HepG2 (cell line): Measurements from ENCODE around the gene GOT2. TPM values are rescaled to one million over a fixed set of nuclear protein-coding genes. Genes with fewer than 3 reads are reported as not detected.
A peak's percentile ranks its signal among the peaks of the same experiment; 100 is the strongest.

Experiments used
- AKAP8 ChIP-seq: sonication (generic); formaldehyde crosslinking; IDR thresholded peaks from 2 replicates; pipeline ENCODE4 v1.5.1; 2020; ENCODE audit warnings: mild to moderate bottlenecking, missing genetic modification reagents
- ARNTL ChIP-seq: sonication (generic); formaldehyde crosslinking; IDR thresholded peaks from 2 replicates; pipeline ENCODE4 v1.4.0; 2020; ENCODE audit warnings: mild to moderate bottlenecking, missing genetic modification reagents
- FOXA3 ChIP-seq: IDR thresholded peaks from 2 replicates; pipeline ENCODE4 v1.6.1; 2016; ENCODE audit warnings: missing genetic modification reagents, missing compliant biosample characterization
- GABPA ChIP-seq, 2 experiments: IDR thresholded peaks; 2 replicates each; pipeline ENCODE4 v1.6.1; 2011 to 2016; ENCODE audit warnings: low read depth in 2 of 2, low read length in 1 of 2, missing biosample characterization in 1 of 2, missing genetic modification characterization in 1 of 2
- NFIC ChIP-seq: IDR thresholded peaks from 2 replicates; pipeline ENCODE4 v1.6.1; 2012; ENCODE audit warnings: mild to moderate bottlenecking, low read length, inconsistent platforms
- RCOR2 ChIP-seq: IDR thresholded peaks from 2 replicates; pipeline ENCODE4 v1.6.1; 2016; ENCODE audit warnings: missing biosample characterization, missing genetic modification reagents
- SKI ChIP-seq: fragments of 450-650 bp; IDR thresholded peaks from one replicate; pipeline ENCODE4 v1.6.1; 2018; ENCODE audit warnings: mild to moderate bottlenecking; ENCODE audit not compliant: partially characterized antibody
- SMARCC2 ChIP-seq: fragments of 450-650 bp; IDR thresholded peaks from 2 replicates; pipeline ENCODE4 v1.6.1; 2017; ENCODE audit warnings: antibody characterized with exemption, mild to moderate bottlenecking
- SRSF1 ChIP-seq: fragments of 200-400 bp; formaldehyde crosslinking; optimal IDR thresholded peaks from 2 replicates; pipeline ENCODE3; 2017; ENCODE audit warnings: mild to moderate bottlenecking, low read depth, low read length, moderate library complexity
- THRA ChIP-seq: sonication (generic); formaldehyde crosslinking; IDR thresholded peaks from 2 replicates; pipeline ENCODE4 v1.4.0; 2020; ENCODE audit warnings: missing genetic modification reagents, borderline replicate concordance
- ZC3H4 ChIP-seq: sonication (generic); formaldehyde crosslinking; IDR thresholded peaks from 2 replicates; pipeline ENCODE4 v1.4.0; 2020; ENCODE audit warnings: missing genetic modification reagents, borderline replicate concordance
- ZFP41 ChIP-seq: sonication (generic); formaldehyde crosslinking; IDR thresholded peaks from 2 replicates; pipeline ENCODE4 v1.4.0; 2020; ENCODE audit warnings: mild to moderate bottlenecking, missing genetic modification reagents, borderline replicate concordance
- ZFP62 ChIP-seq: sonication (generic); formaldehyde crosslinking; IDR thresholded peaks from 2 replicates; pipeline ENCODE4 v1.4.0; 2020; ENCODE audit warnings: missing genetic modification reagents
- ZMYM3 ChIP-seq: sonication (generic); formaldehyde crosslinking; IDR thresholded peaks from 2 replicates; pipeline ENCODE4 v1.5.1; 2020; ENCODE audit warnings: mild to moderate bottlenecking, missing genetic modification reagents
- ZNF263 ChIP-seq: sonication (generic); formaldehyde crosslinking; IDR thresholded peaks from 2 replicates; pipeline ENCODE4 v1.4.0; 2020; ENCODE audit warnings: missing genetic modification reagents
- ZNF30 ChIP-seq: sonication (generic); formaldehyde crosslinking; IDR thresholded peaks from 2 replicates; pipeline ENCODE4 v1.5.0; 2020; ENCODE audit warnings: mild to moderate bottlenecking, missing genetic modification reagents
- ZNF343 ChIP-seq: sonication (generic); formaldehyde crosslinking; IDR thresholded peaks from 2 replicates; pipeline ENCODE4 v1.4.0; 2020; ENCODE audit warnings: mild to moderate bottlenecking, missing genetic modification reagents
- ZNF564 ChIP-seq: sonication (generic); formaldehyde crosslinking; IDR thresholded peaks from 2 replicates; pipeline ENCODE4 v1.8.1; 2023; ENCODE audit warnings: mild to moderate bottlenecking, missing genetic modification reagents
- ZNF577 ChIP-seq: sonication (generic); formaldehyde crosslinking; IDR thresholded peaks from 2 replicates; pipeline ENCODE4 v1.4.0; 2020; ENCODE audit warnings: mild to moderate bottlenecking, low read depth, missing genetic modification reagents, borderline replicate concordance
- ZNF607 ChIP-seq: sonication (generic); formaldehyde crosslinking; IDR thresholded peaks from 2 replicates; pipeline ENCODE4 v1.5.1; 2020; ENCODE audit warnings: missing genetic modification reagents, mild to moderate bottlenecking, borderline replicate concordance
- ZNF644 ChIP-seq: IDR thresholded peaks from 2 replicates; pipeline ENCODE4 v1.6.1; 2016; ENCODE audit warnings: low read depth
- polyA plus RNA-seq, 8 experiments: library from polyadenylated mRNA; depleted of rRNA in 3 of 8; stranded (reverse) in 7 of 8; unstranded in 1 of 8; fragments of >200 nt; fragmentation: Illumina TruSeq in 4 of 8; extraction: Trizol in 4 of 8; gene quantifications; 2 replicates each; pipeline versions ENCODE4 v1.2.1 to v1.2.3, GENCODE V29; 2011 to 2016; ENCODE audit warnings: low read depth in 4 of 8, missing spikeins in 1 of 8, mixed read lengths in 1 of 8; ENCODE audit not compliant: insufficient read depth in 1 of 8
- total RNA-seq, 5 experiments: library from RNA; depleted of rRNA; stranded (reverse); fragments of >200 nt; fragmentation: Illumina TruSeq; extraction: Trizol; gene quantifications; 2 replicates each; pipeline ENCODE4 v1.2.3, GENCODE V29; 2016; ENCODE audit warnings: low read depth in 1 of 5
- TF ChIP-seq, protein P1 (sequence below): sonication (generic); formaldehyde crosslinking; IDR thresholded peaks from 2 replicates; pipeline ENCODE4 v1.5.0; 2020; ENCODE audit warnings: missing genetic modification reagents
- TF ChIP-seq, protein P2 (sequence below): IDR thresholded peaks from 2 replicates; pipeline ENCODE4 v1.6.1; 2016; ENCODE audit warnings: missing compliant biosample characterization, missing genetic modification reagents, borderline replicate concordance
- TF ChIP-seq, protein P3 (sequence below): sonication (generic); formaldehyde crosslinking; IDR thresholded peaks from 2 replicates; pipeline ENCODE4 v1.8.0; 2022; ENCODE audit warnings: mild to moderate bottlenecking, missing genetic modification reagents, moderate library complexity
- TF ChIP-seq, protein P4 (sequence below): sonication (generic); formaldehyde crosslinking; IDR thresholded peaks from 2 replicates; pipeline ENCODE4 v1.9.0; 2021; ENCODE audit warnings: missing genetic modification reagents, mild to moderate bottlenecking, borderline replicate concordance

Gene GOT2
- total and polyA plus RNA-seq, 2 of the 13 experiments (the other 11 are each of a cell fraction or from before 2014, with no cell fraction given) = 32.6 to 121 TPM

GRCh38 chr16:58684354-58685083 is 49.6 kb downstream of the GOT2 start, which contains the start of gene SLC38A7 (continued):
- TF ChIP-seq NFIC (peak; percentile 81), SMARCC2 (no peak), ZNF607 (CRISPR knock-in tag) (no peak; the same call in 1 of the 2 replicates), ZFP62 (CRISPR knock-in tag) (no peak), ZNF564 (CRISPR knock-in tag) (no peak), GABPA (IDR thresholded peaks at IDR 0.05; ENCODE audit: low read depth, low read length) (no peak), GABPA (CRISPR knock-in tag; IDR thresholded peaks at IDR 0.05; ENCODE audit: low read depth) (peak; percentile 73), ZMYM3 (CRISPR knock-in tag) (peak; percentile 20; the same call in 1 of the 2 replicates), ZNF577 (no peak), AKAP8 (0 out of 2 replicates have a peak, but pooled peaks have one; percentile 21), ZC3H4 (CRISPR knock-in tag) (no peak), FOXA3 (CRISPR knock-in tag) (no peak; the same call in 1 of the 2 replicates), ZNF644 (CRISPR knock-in tag) (no peak), ZNF30 (CRISPR knock-in tag) (no peak), SRSF1 (no peak), ZNF263 (peak; percentile 74; the same call in 1 of the 2 replicates), RCOR2 (peak; percentile 36; the same call in 1 of the 2 replicates), ZNF343 (CRISPR knock-in tag) (no peak), ARNTL (CRISPR knock-in tag) (peak; percentile 87), SKI (no peak), THRA (CRISPR knock-in tag) (no peak), ZFP41 (CRISPR knock-in tag) (no peak)
- TF ChIP-seq, protein P1, sequence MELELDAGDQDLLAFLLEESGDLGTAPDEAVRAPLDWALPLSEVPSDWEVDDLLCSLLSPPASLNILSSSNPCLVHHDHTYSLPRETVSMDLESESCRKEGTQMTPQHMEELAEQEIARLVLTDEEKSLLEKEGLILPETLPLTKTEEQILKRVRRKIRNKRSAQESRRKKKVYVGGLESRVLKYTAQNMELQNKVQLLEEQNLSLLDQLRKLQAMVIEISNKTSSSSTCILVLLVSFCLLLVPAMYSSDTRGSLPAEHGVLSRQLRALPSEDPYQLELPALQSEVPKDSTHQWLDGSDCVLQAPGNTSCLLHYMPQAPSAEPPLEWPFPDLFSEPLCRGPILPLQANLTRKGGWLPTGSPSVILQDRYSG (CRISPR knock-in tag) = peak; percentile 74; the same call in 1 of the 2 replicates
- TF ChIP-seq, protein P2, sequence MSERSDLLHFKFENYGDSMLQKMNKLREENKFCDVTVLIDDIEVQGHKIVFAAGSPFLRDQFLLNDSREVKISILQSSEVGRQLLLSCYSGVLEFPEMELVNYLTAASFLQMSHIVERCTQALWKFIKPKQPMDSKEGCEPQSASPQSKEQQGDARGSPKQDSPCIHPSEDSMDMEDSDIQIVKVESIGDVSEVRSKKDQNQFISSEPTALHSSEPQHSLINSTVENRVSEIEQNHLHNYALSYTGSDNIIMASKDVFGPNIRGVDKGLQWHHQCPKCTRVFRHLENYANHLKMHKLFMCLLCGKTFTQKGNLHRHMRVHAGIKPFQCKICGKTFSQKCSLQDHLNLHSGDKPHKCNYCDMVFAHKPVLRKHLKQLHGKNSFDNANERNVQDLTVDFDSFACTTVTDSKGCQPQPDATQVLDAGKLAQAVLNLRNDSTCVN = no peak
- TF ChIP-seq, protein P3, sequence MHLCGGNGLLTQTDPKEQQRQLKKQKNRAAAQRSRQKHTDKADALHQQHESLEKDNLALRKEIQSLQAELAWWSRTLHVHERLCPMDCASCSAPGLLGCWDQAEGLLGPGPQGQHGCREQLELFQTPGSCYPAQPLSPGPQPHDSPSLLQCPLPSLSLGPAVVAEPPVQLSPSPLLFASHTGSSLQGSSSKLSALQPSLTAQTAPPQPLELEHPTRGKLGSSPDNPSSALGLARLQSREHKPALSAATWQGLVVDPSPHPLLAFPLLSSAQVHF (CRISPR knock-in tag) = no peak
- TF ChIP-seq, protein P4, sequence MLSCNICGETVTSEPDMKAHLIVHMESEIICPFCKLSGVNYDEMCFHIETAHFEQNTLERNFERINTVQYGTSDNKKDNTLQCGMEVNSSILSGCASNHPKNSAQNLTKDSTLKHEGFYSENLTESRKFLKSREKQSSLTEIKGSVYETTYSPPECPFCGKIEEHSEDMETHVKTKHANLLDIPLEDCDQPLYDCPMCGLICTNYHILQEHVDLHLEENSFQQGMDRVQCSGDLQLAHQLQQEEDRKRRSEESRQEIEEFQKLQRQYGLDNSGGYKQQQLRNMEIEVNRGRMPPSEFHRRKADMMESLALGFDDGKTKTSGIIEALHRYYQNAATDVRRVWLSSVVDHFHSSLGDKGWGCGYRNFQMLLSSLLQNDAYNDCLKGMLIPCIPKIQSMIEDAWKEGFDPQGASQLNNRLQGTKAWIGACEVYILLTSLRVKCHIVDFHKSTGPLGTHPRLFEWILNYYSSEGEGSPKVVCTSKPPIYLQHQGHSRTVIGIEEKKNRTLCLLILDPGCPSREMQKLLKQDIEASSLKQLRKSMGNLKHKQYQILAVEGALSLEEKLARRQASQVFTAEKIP = no peak
